ENCODE measurements around the gene XPNPEP2.

DNA sequence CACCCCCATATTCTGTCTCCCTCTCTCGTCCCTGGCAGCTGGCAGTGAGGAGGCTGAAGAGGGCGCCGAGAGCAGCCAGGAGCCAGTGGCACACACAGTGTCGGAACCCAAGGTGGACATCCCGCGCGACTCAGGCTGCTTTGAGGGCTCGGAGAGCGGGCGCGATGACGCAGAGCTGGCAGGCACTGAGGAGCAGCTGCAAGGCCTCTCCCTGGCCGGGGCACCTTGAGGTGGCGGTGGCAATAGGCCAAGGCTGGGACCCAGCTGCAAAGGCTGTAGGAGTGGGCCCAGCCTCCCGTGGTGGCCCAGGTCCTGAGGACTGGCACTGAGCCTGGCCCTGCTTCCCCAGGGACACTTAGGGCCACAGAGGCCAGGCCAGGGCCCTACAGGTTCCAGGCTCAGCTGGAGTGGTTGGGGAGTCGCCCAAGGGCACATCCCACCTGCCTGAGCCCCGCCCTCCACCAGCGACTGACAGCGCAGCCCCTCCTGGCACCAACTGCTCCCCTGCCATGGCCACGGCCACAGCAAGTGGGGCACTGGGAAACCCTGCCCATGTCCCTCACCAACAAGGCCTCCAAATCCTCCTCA, 54.9 kb downstream of the XPNPEP2 start:
- TF ChIP-seq BACH1 (tag; IDR thresholded peaks at IDR 0.05) (no peak), POLR2AphosphoS5 (IDR thresholded peaks at IDR 0.05; ENCODE audit: control insufficient read depth, insufficient read depth, low read depth, low read length) (no peak), SMARCB1 (IDR thresholded peaks at IDR 0.05; ENCODE audit: insufficient read length, low read depth) (no peak), ZNF644 (tag; IDR thresholded peaks at IDR 0.05; ENCODE audit: low read depth) (no peak)
- TF ChIP-seq, protein P1, sequence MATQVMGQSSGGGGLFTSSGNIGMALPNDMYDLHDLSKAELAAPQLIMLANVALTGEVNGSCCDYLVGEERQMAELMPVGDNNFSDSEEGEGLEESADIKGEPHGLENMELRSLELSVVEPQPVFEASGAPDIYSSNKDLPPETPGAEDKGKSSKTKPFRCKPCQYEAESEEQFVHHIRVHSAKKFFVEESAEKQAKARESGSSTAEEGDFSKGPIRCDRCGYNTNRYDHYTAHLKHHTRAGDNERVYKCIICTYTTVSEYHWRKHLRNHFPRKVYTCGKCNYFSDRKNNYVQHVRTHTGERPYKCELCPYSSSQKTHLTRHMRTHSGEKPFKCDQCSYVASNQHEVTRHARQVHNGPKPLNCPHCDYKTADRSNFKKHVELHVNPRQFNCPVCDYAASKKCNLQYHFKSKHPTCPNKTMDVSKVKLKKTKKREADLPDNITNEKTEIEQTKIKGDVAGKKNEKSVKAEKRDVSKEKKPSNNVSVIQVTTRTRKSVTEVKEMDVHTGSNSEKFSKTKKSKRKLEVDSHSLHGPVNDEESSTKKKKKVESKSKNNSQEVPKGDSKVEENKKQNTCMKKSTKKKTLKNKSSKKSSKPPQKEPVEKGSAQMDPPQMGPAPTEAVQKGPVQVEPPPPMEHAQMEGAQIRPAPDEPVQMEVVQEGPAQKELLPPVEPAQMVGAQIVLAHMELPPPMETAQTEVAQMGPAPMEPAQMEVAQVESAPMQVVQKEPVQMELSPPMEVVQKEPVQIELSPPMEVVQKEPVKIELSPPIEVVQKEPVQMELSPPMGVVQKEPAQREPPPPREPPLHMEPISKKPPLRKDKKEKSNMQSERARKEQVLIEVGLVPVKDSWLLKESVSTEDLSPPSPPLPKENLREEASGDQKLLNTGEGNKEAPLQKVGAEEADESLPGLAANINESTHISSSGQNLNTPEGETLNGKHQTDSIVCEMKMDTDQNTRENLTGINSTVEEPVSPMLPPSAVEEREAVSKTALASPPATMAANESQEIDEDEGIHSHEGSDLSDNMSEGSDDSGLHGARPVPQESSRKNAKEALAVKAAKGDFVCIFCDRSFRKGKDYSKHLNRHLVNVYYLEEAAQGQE (IDR thresholded peaks at IDR 0.05; ENCODE audit: borderline replicate concordance), result no peak
- TF ChIP-seq, protein P1 (CRISPR knock-in tag; IDR thresholded peaks at IDR 0.05; ENCODE audit: low read depth), result no peak
- TF ChIP-seq, protein P2, sequence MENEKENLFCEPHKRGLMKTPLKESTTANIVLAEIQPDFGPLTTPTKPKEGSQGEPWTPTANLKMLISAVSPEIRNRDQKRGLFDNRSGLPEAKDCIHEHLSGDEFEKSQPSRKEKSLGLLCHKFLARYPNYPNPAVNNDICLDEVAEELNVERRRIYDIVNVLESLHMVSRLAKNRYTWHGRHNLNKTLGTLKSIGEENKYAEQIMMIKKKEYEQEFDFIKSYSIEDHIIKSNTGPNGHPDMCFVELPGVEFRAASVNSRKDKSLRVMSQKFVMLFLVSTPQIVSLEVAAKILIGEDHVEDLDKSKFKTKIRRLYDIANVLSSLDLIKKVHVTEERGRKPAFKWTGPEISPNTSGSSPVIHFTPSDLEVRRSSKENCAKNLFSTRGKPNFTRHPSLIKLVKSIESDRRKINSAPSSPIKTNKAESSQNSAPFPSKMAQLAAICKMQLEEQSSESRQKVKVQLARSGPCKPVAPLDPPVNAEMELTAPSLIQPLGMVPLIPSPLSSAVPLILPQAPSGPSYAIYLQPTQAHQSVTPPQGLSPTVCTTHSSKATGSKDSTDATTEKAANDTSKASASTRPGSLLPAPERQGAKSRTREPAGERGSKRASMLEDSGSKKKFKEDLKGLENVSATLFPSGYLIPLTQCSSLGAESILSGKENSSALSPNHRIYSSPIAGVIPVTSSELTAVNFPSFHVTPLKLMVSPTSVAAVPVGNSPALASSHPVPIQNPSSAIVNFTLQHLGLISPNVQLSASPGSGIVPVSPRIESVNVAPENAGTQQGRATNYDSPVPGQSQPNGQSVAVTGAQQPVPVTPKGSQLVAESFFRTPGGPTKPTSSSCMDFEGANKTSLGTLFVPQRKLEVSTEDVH (IDR thresholded peaks at IDR 0.05; ENCODE audit: low read depth, partially characterized antibody), result no peak

Measured in K562 (cell line).